Thyroid gland (tissue), 4 donors: ENCODE data around the gene GAK. TPM values are rescaled to one million over a fixed set of nuclear protein-coding genes. Genes with fewer than 3 reads are reported as not detected.

Experiments used
- DNase-seq, 2 donors: peaks; one replicate each; pipeline ENCODE4 v3.0.0-alpha.2; 2019
- H3K27ac ChIP-seq, 3 donors: fragments of 200-600 bp; sonication (generic); 1 replicate in 2 of 3; 2 replicates in 1 of 3; pipeline ENCODE4 v1.5.1; 2016 to 2019; ENCODE audit warnings: mild to moderate bottlenecking in 1 of 3, moderate library complexity in 1 of 3
- H3K27me3 ChIP-seq: fragments of 200-600 bp; sonication (generic); one replicate; pipeline ENCODE4 v1.5.1; 2019
- H3K36me3 ChIP-seq, 2 donors: fragments of 200-600 bp; sonication (generic); one replicate each; pipeline ENCODE4 v1.5.1; 2016 to 2019
- H3K4me1 ChIP-seq, 2 donors: fragments of 200-600 bp; sonication (generic); one replicate each; pipeline ENCODE4 v1.5.1; 2017 to 2019
- H3K4me3 ChIP-seq, 3 donors: fragments of 200-600 bp; sonication (generic); replicated peaks in 1 of 3; 1 replicate in 2 of 3; 2 replicates in 1 of 3; pipeline ENCODE4 v1.5.1; 2016; ENCODE audit warnings: mild to moderate bottlenecking in 1 of 3
- H3K9me3 ChIP-seq: fragments of 200-600 bp; sonication (generic); one replicate; pipeline ENCODE4 v1.5.1; 2017
- CTCF ChIP-seq, 6 experiments: fragments of 200-600 bp in 3 of 6; fragments of 450-650 bp in 3 of 6; sonication (generic) in 3 of 6; IDR thresholded peaks; one replicate each; pipeline ENCODE4 v1.5.1; 2016 to 2019; ENCODE audit warnings: antibody characterized with exemption in 6 of 6, mild to moderate bottlenecking in 2 of 6, inconsistent platforms in 1 of 6, moderate library complexity in 1 of 6
- POLR2A ChIP-seq, 2 donors: fragments of 450-650 bp; IDR thresholded peaks; one replicate each; pipeline ENCODE4 v1.6.1; 2017; ENCODE audit warnings: antibody characterized with exemption in 2 of 2, mild to moderate bottlenecking in 2 of 2, moderate library complexity in 1 of 2
- WGBS, 2 donors: methylation state at CpG; one replicate each; pipeline ENCODE4 v1.1.5; 2017; 5-methylcytosine and 5-hydroxymethylcytosine counted together
- intact Hi-C: fragments of 100-400 bp; cut with DNase I; formaldehyde crosslinking; loops from one replicate; pipeline ENCODE4 v1.15.1; 2023
- total RNA-seq, 4 donors: library from RNA; depleted of rRNA; stranded (reverse); fragments of >200 nt; gene quantifications; one replicate each; pipeline ENCODE4 v1.2.3, GENCODE V29; 2016

GAK gene
- total RNA-seq, 4 donors from 2014 or later, result 86.4 to 184 (median 153) TPM

GRCh38 chr4:893276-893994 lies 38.7 kb downstream of the GAK start:
- H3K9me3 ChIP-seq, result no peaks in the 10 kb centered on the region
- H3K36me3 ChIP-seq, result peaks cover 23 to 36% of the 10 kb centered on the region in 2 donors
- 94 to 96% methylated on average over 40 to 41 of the region's 41 CpGs for WGBS, 2 donors
- no peak overlapping the region for H3K27ac ChIP-seq
- no peak for DNase-seq
- no peaks in the 10 kb centered on the region for H3K27me3 ChIP-seq
- no peaks in the 10 kb centered on the region for H3K4me1 ChIP-seq
- H3K4me3 ChIP-seq, result no peak overlapping the region
- no peak for TF ChIP-seq POLR2A (IDR thresholded peaks at IDR 0.05)
- intact Hi-C loops, result no loop called here

GRCh38 chr4:892780-893179 lies 39.3 kb downstream of the GAK start:
- DNase-seq, result no peak
- 98 to 100% methylated on average over 1 to 10 of the region's 10 CpGs for WGBS, 2 donors
- intact Hi-C loops, result no loop called here
- Histone ChIP-seq H3K4me1 (no peaks in the 10 kb centered on the region), H3K9me3 (no peaks in the 10 kb centered on the region), H3K27ac (no peak overlapping the region), H3K36me3 (peaks cover 28 to 36% of the 10 kb centered on the region in 2 donors), H3K27me3 (no peaks in the 10 kb centered on the region), H3K4me3 (no peak overlapping the region)
- no peak for TF ChIP-seq CTCF (IDR thresholded peaks at IDR 0.05)
- no peak for TF ChIP-seq POLR2A (IDR thresholded peaks at IDR 0.05)

- no peaks in the 10 kb centered on the region for H3K9me3 ChIP-seq
- no peaks in the 10 kb centered on the region for H3K4me1 ChIP-seq
- 92 to 100% methylated on average over 3 to 9 of the region's 10 CpGs for WGBS, 2 donors
- TF ChIP-seq POLR2A (IDR thresholded peaks at IDR 0.05) (no peak), CTCF (IDR thresholded peaks at IDR 0.05) (no peak)
- no peak for DNase-seq
- no peaks in the 10 kb centered on the region for H3K27me3 ChIP-seq
- H3K4me3 ChIP-seq, result no peak overlapping the region
- H3K36me3 ChIP-seq, result peaks cover 25 to 30% of the 10 kb centered on the region in 2 donors
- intact Hi-C loops, result no loop called here
- H3K27ac ChIP-seq, result no peak overlapping the region
Observed at GRCh38 chr4:891747-892146, 40.4 kb downstream of the GAK start.

- no peaks in the 10 kb centered on the region for H3K9me3 ChIP-seq
- no peaks in the 10 kb centered on the region for H3K4me1 ChIP-seq
- 97 to 99% methylated on average over 13 to 16 of the region's 22 CpGs for WGBS, 2 donors
- H3K27ac ChIP-seq, result no peak overlapping the region
- no peak for DNase-seq
- no peak for TF ChIP-seq CTCF (IDR thresholded peaks at IDR 0.05)
- TF ChIP-seq POLR2A (IDR thresholded peaks at IDR 0.05), result no peak
- no peak overlapping the region for H3K4me3 ChIP-seq
- intact Hi-C loops, result no loop called here
- peaks cover 23 to 25% of the 10 kb centered on the region in 2 donors for H3K36me3 ChIP-seq
- H3K27me3 ChIP-seq, result no peaks in the 10 kb centered on the region
Observed at GRCh38 chr4:890036-890695, 42.0 kb downstream of the GAK start.

- Histone ChIP-seq H3K4me3 (no peak overlapping the region), H3K4me1 (no peaks in the 10 kb centered on the region), H3K27me3 (no peaks in the 10 kb centered on the region), H3K9me3 (no peaks in the 10 kb centered on the region), H3K27ac (no peak overlapping the region), H3K36me3 (peaks cover 22 to 25% of the 10 kb centered on the region in 2 donors)
- no peak for TF ChIP-seq CTCF (IDR thresholded peaks at IDR 0.05)
- no peak for TF ChIP-seq POLR2A (IDR thresholded peaks at IDR 0.05)
- 92 to 93% methylated on average over 3 to 10 of the region's 16 CpGs for WGBS, 2 donors
- DNase-seq, result no peak
- intact Hi-C loops, result no loop called here
Observed at GRCh38 chr4:889516-889915, 42.6 kb downstream of the GAK start.
